Common myeloid progenitor, CD34-positive (primary cell): ENCODE results near the gene FBXO4.

Experiments used
- CTCF ChIA-PET: fragments of 350-600 bp; sonication (Branson Sonifier 250); formaldehyde crosslinking; loops from one replicate; lab custom pipeline; 2021; ENCODE audit warnings: antibody characterized with exemption; lab: Charles Lee
- POLR2A ChIA-PET: fragments of 350-600 bp; sonication (Branson Sonifier 250); formaldehyde crosslinking; loops from one replicate; lab custom pipeline; 2021; ENCODE audit warnings: antibody characterized with exemption; lab: Charles Lee
- DNase-seq, 3 donors: peaks; one replicate each; pipeline versions ENCODE4 v3.0.0 to v3.0.0-alpha.2; 2013
- H3K27ac ChIP-seq, 2 experiments: 1 replicate in 1 of 2; 2 replicates in 1 of 2; pipeline ENCODE4 v1.7.0; 2013; ENCODE audit warnings: inconsistent platforms in 2 of 2, low read length in 2 of 2, mild to moderate bottlenecking in 2 of 2, low read depth in 1 of 2, moderate library complexity in 1 of 2; ENCODE audit not compliant: severe bottlenecking in 2 of 2, insufficient read depth in 1 of 2, poor library complexity in 1 of 2
- H3K27me3 ChIP-seq, 5 experiments: replicated peaks in 2 of 5; 1 replicate in 3 of 5; 2 replicates in 2 of 5; pipeline versions ENCODE4 v1.6.1 to v1.7.0; 2013; ENCODE audit warnings: low read length in 4 of 5, mild to moderate bottlenecking in 2 of 5, moderate library complexity in 2 of 5, inconsistent platforms in 1 of 5; ENCODE audit not compliant: insufficient read depth in 5 of 5, control insufficient read depth in 4 of 5
- H3K36me3 ChIP-seq, 4 experiments: 1 replicate in 2 of 4; 2 replicates in 2 of 4; pipeline versions ENCODE4 v1.6.1 to v1.7.0; 2013; ENCODE audit warnings: low read length in 3 of 4, control low read depth in 1 of 4, mild to moderate bottlenecking in 1 of 4; ENCODE audit not compliant: control insufficient read depth in 4 of 4, insufficient read depth in 4 of 4
- H3K4me1 ChIP-seq, 4 experiments: 1 replicate in 3 of 4; 2 replicates in 1 of 4; pipeline versions ENCODE4 v1.6.1 to v1.7.1; 2013; ENCODE audit warnings: low read length in 3 of 4, mild to moderate bottlenecking in 3 of 4, control low read depth in 1 of 4, inconsistent platforms in 1 of 4, moderate library complexity in 1 of 4; ENCODE audit not compliant: control insufficient read depth in 4 of 4, insufficient read depth in 4 of 4; ENCODE audit errors: control extremely low read depth in 1 of 4
- H3K4me3 ChIP-seq, 7 experiments: 1 replicate in 4 of 7; 2 replicates in 3 of 7; pipeline versions ENCODE4 v1.5.1 to v1.7.0; 2013; ENCODE audit warnings: mild to moderate bottlenecking in 7 of 7, low read length in 6 of 7, moderate library complexity in 6 of 7, inconsistent platforms in 2 of 7, low read depth in 2 of 7, control low read depth in 1 of 7; ENCODE audit not compliant: insufficient read depth in 4 of 7, control insufficient read depth in 1 of 7; ENCODE audit errors: extremely low read depth in 1 of 7
- H3K9me3 ChIP-seq, 5 experiments: 1 replicate in 4 of 5; 2 replicates in 1 of 5; pipeline versions ENCODE4 v1.6.1 to v1.7.1; 2013; ENCODE audit warnings: low read length in 4 of 5, mild to moderate bottlenecking in 2 of 5, inconsistent platforms in 1 of 5, low read depth in 1 of 5, moderate library complexity in 1 of 5; ENCODE audit not compliant: control insufficient read depth in 4 of 5, insufficient read depth in 2 of 5; ENCODE audit errors: control extremely low read depth in 1 of 5
- WGBS: methylation state at CpG from one replicate; pipeline ENCODE4 v1.1.5; 2013; ENCODE audit not compliant: insufficient coverage; 5-methylcytosine and 5-hydroxymethylcytosine counted together

The FBXO4 gene

DNA sequence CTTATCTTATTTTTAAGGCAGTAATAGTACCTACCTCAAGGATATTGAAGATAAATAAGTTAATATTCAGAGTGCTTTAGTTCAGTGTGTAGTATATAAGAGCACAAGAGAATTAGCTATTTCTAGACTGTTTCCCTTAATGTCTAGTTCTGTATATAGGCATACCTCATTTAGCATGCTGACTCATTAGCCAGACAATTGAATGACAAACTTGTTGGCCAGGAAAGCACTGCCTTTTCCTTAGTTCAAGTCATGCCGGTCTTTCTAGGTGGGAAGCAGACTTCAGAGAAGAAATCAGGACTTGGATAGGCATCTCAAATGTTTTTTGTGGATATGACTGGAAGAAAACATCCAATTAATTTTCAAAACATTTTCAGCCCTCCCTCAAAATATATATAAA is 3.2 kb upstream of the FBXO4 start:
- ChIA-PET POLR2A (no interaction called here), CTCF (interaction anchor here (1.0 kb wide), 1 partner anchor 66 kb away, joined by 3 read pairs; no protein-coding TSS in a partner anchor)
- H3K27ac ChIP-seq: no peak overlapping the region

DNA sequence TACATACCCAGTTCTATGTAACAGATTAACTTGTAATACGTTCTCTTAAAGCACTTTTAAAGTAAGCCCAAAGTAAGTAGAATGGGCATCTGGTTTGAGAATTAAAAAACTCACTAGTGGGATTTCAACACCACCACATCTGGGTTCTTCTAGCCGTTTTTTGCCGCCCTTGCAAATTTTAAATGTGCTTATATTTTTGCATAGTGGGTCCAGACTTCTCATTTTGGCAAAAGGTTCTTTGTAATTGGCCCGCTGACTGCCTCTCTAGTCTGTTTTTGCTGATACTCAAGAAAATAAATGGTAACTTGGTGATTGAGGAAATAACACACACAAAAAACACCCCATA is 582 bp upstream of the FBXO4 start:
- no peak for DNase-seq
- Histone ChIP-seq H3K27ac (peak overlapping the region; percentile 88 to 92), H3K9me3 (no peaks in the 10 kb centered on the region), H3K27me3 (no peaks in the 10 kb centered on the region), H3K4me1 (peaks cover 0 to 25% (median 15%) of the 10 kb centered on the region in 4 experiments), H3K4me3 (peak overlapping the region; percentile 72 to 90 (median 84)), H3K36me3 (peaks cover 0 to 21% (median 11%) of the 10 kb centered on the region in 4 experiments)
- ChIA-PET POLR2A (interaction anchor here (1.1 to 1.7 kb wide), 2 partner anchors 20 to 56 kb away, joined by 6 to 18 read pairs; partner anchors contain the start of gene RIMOC1), CTCF (interaction anchor here (1.0 to 4.7 kb wide), 8 partner anchors 9 to 69 kb away, joined by 3 to 22 read pairs (median 4); partner anchors contain the start of gene RIMOC1)
- 20% methylated on average over 1 of the region's 4 CpGs for WGBS

More for the DNA sequence above, 3.2 kb upstream of the FBXO4 start:
- Histone ChIP-seq H3K36me3 (peaks cover 10 to 45% (median 24%) of the 10 kb centered on the region in 4 experiments), H3K9me3 (no peaks in the 10 kb centered on the region), H3K4me1 (peaks cover 0 to 22% (median 15%) of the 10 kb centered on the region in 4 experiments), H3K4me3 (no peak overlapping the region), H3K27me3 (no peaks in the 10 kb centered on the region)
- WGBS: no CpG with 5 or more reads among the region's 1 CpG
- no peak for DNase-seq

DNA sequence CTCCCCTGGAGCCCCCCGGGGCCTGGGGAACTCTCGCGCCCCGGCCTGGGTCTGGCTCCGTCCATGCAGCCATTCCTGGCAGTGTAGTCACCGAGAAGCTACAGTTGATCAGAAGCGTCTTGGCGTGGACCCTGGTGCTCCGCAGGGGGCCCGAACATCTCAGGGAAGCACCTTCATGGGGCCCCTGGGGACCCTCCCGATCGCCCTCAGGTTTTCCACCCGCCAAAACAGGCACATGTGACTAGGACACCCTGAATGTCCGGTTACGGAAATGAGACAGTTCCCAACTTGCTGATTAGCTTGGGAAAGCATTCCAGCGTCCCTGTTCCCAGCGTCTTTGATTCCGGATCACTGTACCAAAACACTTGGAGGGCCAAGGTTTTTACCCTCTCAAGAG is 472 bp downstream of the FBXO4 start:
- POLR2A ChIA-PET: interaction anchor here (1.1 to 1.7 kb wide), 2 partner anchors 21 to 57 kb away, joined by 6 to 18 read pairs; partner anchors contain the start of gene RIMOC1
- 0% methylated on average over 16 of the region's 18 CpGs for WGBS
- peak in 2 of 3 donors; percentile 3 to 38 for DNase-seq

DNA sequence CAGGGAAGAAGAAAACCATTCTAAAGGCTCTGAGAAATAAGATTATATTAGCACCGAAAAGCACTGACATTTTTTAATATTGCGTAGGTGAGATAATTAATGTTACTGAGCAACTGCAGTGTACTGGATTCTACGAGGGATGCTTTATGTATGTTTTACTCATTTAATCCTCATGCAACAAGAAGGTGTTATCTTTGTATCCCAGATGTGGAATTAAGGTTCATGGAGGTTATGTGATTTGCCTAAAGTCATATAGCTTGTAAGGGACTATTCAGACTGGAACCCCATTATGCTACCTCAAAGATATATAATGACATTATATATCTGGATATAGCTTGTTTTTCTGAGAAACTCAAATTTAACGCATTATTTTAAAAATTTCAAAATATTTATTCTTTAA is 2.5 kb downstream of the FBXO4 start:
- no peak for DNase-seq
- H3K27ac ChIP-seq: no peak overlapping the region
- H3K36me3 ChIP-seq: peaks cover 2 to 17% (median 4%) of the 10 kb centered on the region in 4 experiments
- ChIA-PET POLR2A (no interaction called here), CTCF (interaction anchor here (1.0 to 4.7 kb wide), 5 partner anchors 23 to 130 kb away, joined by 3 to 22 read pairs (median 4); partner anchors contain the start of gene RIMOC1)
- 94% methylated on average over 3 of the region's 4 CpGs for WGBS
- H3K27me3 ChIP-seq: no peaks in the 10 kb centered on the region
- no peaks in the 10 kb centered on the region for H3K9me3 ChIP-seq
- peaks cover 0 to 25% (median 15%) of the 10 kb centered on the region in 4 experiments for H3K4me1 ChIP-seq
- no peak overlapping the region for H3K4me3 ChIP-seq

More for the DNA sequence above, 472 bp downstream of the FBXO4 start:
- H3K4me3 ChIP-seq: peak overlapping the region; percentile 72 to 90 (median 84)
- no peaks in the 10 kb centered on the region for H3K27me3 ChIP-seq
- H3K4me1 ChIP-seq: peaks cover 0 to 25% (median 15%) of the 10 kb centered on the region in 4 experiments
- H3K36me3 ChIP-seq: peaks cover 0 to 16% (median 6%) of the 10 kb centered on the region in 4 experiments
- CTCF ChIA-PET: interaction anchor here (1.0 to 4.7 kb wide), 10 partner anchors 8 to 70 kb away, joined by 3 to 22 read pairs (median 4); partner anchors contain the start of gene RIMOC1
- H3K27ac ChIP-seq: peak overlapping the region; percentile 88 to 92
- H3K9me3 ChIP-seq: no peaks in the 10 kb centered on the region

DNA sequence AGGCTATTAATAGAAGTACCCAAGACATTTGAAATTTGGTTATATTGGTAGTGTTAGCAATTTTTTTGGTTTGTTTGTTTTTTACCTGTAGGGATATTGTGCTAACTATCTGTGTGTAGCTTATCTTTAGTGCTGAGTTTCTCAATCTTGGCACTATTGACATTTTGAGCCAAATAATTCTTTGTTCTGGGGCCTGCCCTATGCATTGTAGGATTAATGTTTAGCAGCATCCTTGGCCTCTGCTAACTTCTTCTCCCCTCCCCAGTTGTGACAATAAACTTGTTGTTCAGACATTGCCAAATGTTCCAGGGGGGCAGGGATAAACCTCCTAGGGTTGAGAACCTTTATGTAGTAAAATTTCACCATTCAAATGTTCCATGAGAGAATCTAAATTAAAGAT is 4.0 kb downstream of the FBXO4 start:
- H3K9me3 ChIP-seq: no peaks in the 10 kb centered on the region
- no peak for DNase-seq
- H3K4me3 ChIP-seq: no peak overlapping the region
- H3K27ac ChIP-seq: no peak overlapping the region
- no peaks in the 10 kb centered on the region for H3K27me3 ChIP-seq
- POLR2A ChIA-PET: no interaction called here
- H3K4me1 ChIP-seq: peaks cover 0 to 25% (median 14%) of the 10 kb centered on the region in 4 experiments
- H3K36me3 ChIP-seq: peaks cover 2 to 17% (median 5%) of the 10 kb centered on the region in 4 experiments
- CTCF ChIA-PET: interaction anchor here (0.8 to 4.7 kb wide), 4 partner anchors 20 to 74 kb away, joined by 3 to 22 read pairs (median 4); no protein-coding TSS in a partner anchor

DNA sequence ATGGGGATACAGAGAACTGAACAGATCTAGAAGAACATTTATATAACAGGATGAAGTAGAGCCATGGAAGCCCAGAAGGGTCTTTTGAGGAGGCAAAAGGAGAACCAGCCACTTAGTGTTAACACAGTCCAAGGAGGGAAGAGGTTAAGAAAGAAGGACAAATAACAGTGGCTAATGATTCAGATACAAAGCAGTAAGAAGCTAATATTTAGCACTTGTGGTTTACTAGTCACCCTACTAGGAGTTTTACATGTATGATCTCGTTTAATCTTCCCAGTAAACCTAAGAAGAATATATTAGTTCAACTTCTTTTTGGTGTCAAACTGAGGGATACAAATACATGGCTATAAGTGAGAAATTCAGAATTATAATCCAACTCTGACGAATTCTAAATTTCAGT is 7.7 kb downstream of the FBXO4 start:
- ChIA-PET CTCF (no interaction called here), POLR2A (no interaction called here)

DNA sequence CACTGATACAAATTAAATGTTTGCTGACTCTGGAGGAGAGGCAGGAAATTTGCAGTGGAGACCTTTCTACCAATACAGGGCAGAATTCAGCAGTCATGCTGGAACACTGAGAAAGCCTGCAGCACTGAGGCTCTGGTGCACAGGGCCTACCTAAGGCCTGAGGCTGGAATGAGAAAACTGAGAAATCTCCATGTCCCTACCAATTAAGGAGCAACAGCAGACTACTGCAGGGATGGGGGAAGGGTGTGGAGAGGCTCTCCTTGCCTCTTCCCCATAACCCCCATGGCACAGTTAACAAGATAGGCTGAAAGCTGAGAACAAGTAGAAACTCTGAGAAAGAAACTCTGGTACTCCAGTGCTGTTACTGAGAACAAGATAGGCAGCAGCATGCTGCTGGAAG is 10.5 kb downstream of the FBXO4 start:
- Histone ChIP-seq H3K27ac (no peak overlapping the region), H3K4me3 (no peak overlapping the region), H3K9me3 (no peaks in the 10 kb centered on the region), H3K27me3 (no peaks in the 10 kb centered on the region), H3K36me3 (peaks cover 4 to 30% (median 23%) of the 10 kb centered on the region in 4 experiments), H3K4me1 (no peaks in the 10 kb centered on the region)
- no peak for DNase-seq
- ChIA-PET POLR2A (no interaction called here), CTCF (no interaction called here)

More for the DNA sequence above, 7.7 kb downstream of the FBXO4 start:
- H3K4me3 ChIP-seq: no peak overlapping the region
- H3K27me3 ChIP-seq: no peaks in the 10 kb centered on the region
- peaks cover 4 to 33% (median 20%) of the 10 kb centered on the region in 4 experiments for H3K36me3 ChIP-seq
- H3K4me1 ChIP-seq: no peaks in the 10 kb centered on the region
- H3K27ac ChIP-seq: no peak overlapping the region
- DNase-seq: no peak
- H3K9me3 ChIP-seq: no peaks in the 10 kb centered on the region
- WGBS: no CpG with 5 or more reads among the region's 2 CpGs
